Astrocyte (in vitro differentiated cells and primary cell): Measurements from ENCODE around the gene GALNT18. TPM values are rescaled to one million over a fixed set of nuclear protein-coding genes. Genes with fewer than 3 reads are reported as not detected.

Experiments
- DNase-seq: peaks from one replicate; pipeline ENCODE4 v3.0.0-alpha.2; 2010; ENCODE audit warnings: low read depth
- FAIRE-seq: peaks from 2 replicates; lab custom pipeline; 2011; peaks lifted over from hg19 to GRCh38; lab: Jason Lieb, UNC
- H2AFZ ChIP-seq: 2 replicates; pipeline ENCODE4 v1.6.0; 2012; ENCODE audit warnings: low read depth, low read length, inconsistent platforms
- H3K27ac ChIP-seq: 2 replicates; pipeline ENCODE4 v1.5.1; 2011; ENCODE audit warnings: low read depth, low read length, inconsistent platforms
- H3K27me3 ChIP-seq: 2 replicates; pipeline ENCODE4 v1.6.0; 2011; ENCODE audit warnings: low read length, inconsistent platforms; ENCODE audit not compliant: insufficient read depth
- H3K36me3 ChIP-seq: 2 replicates; pipeline ENCODE4 v1.5.1; 2011; ENCODE audit warnings: low read length, inconsistent platforms; ENCODE audit not compliant: insufficient read depth
- H3K4me1 ChIP-seq: 2 replicates; pipeline ENCODE4 v1.5.1; 2011; ENCODE audit warnings: low read length, inconsistent platforms; ENCODE audit not compliant: insufficient read depth
- H3K4me2 ChIP-seq: 2 replicates; pipeline ENCODE4 v1.6.0; 2012; ENCODE audit warnings: low read length, inconsistent platforms
- H3K4me3 ChIP-seq: 2 replicates; pipeline ENCODE4 v1.5.1; 2011; ENCODE audit warnings: low read depth, mild to moderate bottlenecking, low read length, inconsistent platforms; ENCODE audit not compliant: insufficient read depth
- H3K79me2 ChIP-seq: 2 replicates; pipeline ENCODE4 v1.6.0; 2012; ENCODE audit warnings: mild to moderate bottlenecking, low read length, inconsistent platforms; ENCODE audit not compliant: insufficient read depth
- H3K9ac ChIP-seq: 2 replicates; pipeline ENCODE4 v1.6.0; 2012; ENCODE audit warnings: mild to moderate bottlenecking, low read length, inconsistent platforms
- H3K9me3 ChIP-seq: 2 replicates; pipeline ENCODE4 v1.5.1; 2012; ENCODE audit warnings: low read depth, mild to moderate bottlenecking, low read length, inconsistent platforms; ENCODE audit not compliant: insufficient read depth
- H4K20me1 ChIP-seq: 2 replicates; pipeline ENCODE4 v1.6.0; 2012; ENCODE audit warnings: low read length, inconsistent platforms; ENCODE audit not compliant: insufficient read depth
- H3K27ac Mint-ChIP-seq: one replicate; pipeline ENCODE4 v1.8.0; 2021; ENCODE audit warnings: mild to moderate bottlenecking, mixed read lengths; ENCODE audit not compliant: unreplicated experiment
- H3K27me3 Mint-ChIP-seq: one replicate; pipeline ENCODE4 v1.8.0; 2021; ENCODE audit warnings: low read depth, mixed read lengths; ENCODE audit not compliant: unreplicated experiment
- H3K36me3 Mint-ChIP-seq: one replicate; pipeline ENCODE4 v1.8.0; 2021; ENCODE audit warnings: low read depth, mixed read lengths; ENCODE audit not compliant: unreplicated experiment
- H3K4me1 Mint-ChIP-seq: one replicate; pipeline ENCODE4 v1.8.0; 2021; ENCODE audit warnings: low read depth, mixed read lengths; ENCODE audit not compliant: unreplicated experiment
- H3K4me3 Mint-ChIP-seq: one replicate; pipeline ENCODE4 v1.8.0; 2021; ENCODE audit warnings: mild to moderate bottlenecking, moderate library complexity, mixed read lengths; ENCODE audit not compliant: unreplicated experiment
- H3K9me3 Mint-ChIP-seq: one replicate; pipeline ENCODE4 v1.8.0; 2021; ENCODE audit warnings: mild to moderate bottlenecking, mixed read lengths; ENCODE audit not compliant: unreplicated experiment
- EZH2 ChIP-seq: IDR thresholded peaks from 2 replicates; pipeline ENCODE4 v1.6.1; 2012; ENCODE audit warnings: mild to moderate bottlenecking, low read length, inconsistent platforms; ENCODE audit not compliant: insufficient read depth
- total RNA-seq: library from RNA; stranded (reverse); gene quantifications from 2 replicates; pipeline ENCODE4 v1.2.1, GENCODE V29; 2021
- TF ChIP-seq, protein P1 (sequence below): IDR thresholded peaks from 2 replicates; pipeline ENCODE4 v1.5.1; 2011; ENCODE audit warnings: low read depth, mild to moderate bottlenecking, inconsistent platforms, low read length, moderate library complexity; ENCODE audit not compliant: insufficient read depth

The GALNT18 gene
- total RNA-seq, 1 donor from 2014 or later = 6.5 TPM

DNA sequence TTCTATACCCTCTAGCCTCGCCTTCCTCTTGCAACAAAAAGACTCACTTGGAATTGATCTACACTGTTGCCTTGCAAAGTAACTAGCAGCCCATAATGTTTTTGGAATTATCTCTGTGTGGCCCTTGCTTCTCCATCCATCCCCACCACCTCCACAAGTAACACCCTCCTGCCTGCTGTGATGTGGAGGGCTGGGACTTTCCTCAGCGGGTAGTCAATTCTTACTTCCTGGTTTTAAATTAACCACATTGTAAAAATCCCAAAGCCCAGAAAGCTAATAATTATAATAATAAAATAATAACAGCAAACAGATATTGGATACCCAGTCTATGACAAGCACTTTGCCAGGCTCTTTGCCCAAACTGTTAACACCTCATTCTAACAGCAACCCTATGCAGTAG, 40.8 kb upstream of the GALNT18 start:
- H3K4me1 ChIP-seq = no peaks in the 10 kb centered on the region
- Mint-ChIP-seq H3K27ac (no peak overlapping the region), H3K4me1 (no peaks in the 10 kb centered on the region), H3K9me3 (peaks cover 3% of the 10 kb centered on the region), H3K4me3 (no peak overlapping the region), H3K36me3 (no peaks in the 10 kb centered on the region), H3K27me3 (peaks cover 60% of the 10 kb centered on the region)
- H2AFZ ChIP-seq = no peak overlapping the region
- no peaks in the 10 kb centered on the region for H3K9me3 ChIP-seq
- peaks cover 22% of the 10 kb centered on the region for H3K27me3 ChIP-seq
- no peak overlapping the region for H3K4me3 ChIP-seq
- H3K4me2 ChIP-seq = no peak overlapping the region
- FAIRE-seq (no peak), DNase-seq (no peak)
- H3K79me2 ChIP-seq = no peaks in the 10 kb centered on the region
- H3K9ac ChIP-seq = no peak overlapping the region
- H3K36me3 ChIP-seq = no peaks in the 10 kb centered on the region
- H3K27ac ChIP-seq = no peak overlapping the region
- no peaks in the 10 kb centered on the region for H4K20me1 ChIP-seq
- no peak for TF ChIP-seq EZH2
- TF ChIP-seq, protein P1, sequence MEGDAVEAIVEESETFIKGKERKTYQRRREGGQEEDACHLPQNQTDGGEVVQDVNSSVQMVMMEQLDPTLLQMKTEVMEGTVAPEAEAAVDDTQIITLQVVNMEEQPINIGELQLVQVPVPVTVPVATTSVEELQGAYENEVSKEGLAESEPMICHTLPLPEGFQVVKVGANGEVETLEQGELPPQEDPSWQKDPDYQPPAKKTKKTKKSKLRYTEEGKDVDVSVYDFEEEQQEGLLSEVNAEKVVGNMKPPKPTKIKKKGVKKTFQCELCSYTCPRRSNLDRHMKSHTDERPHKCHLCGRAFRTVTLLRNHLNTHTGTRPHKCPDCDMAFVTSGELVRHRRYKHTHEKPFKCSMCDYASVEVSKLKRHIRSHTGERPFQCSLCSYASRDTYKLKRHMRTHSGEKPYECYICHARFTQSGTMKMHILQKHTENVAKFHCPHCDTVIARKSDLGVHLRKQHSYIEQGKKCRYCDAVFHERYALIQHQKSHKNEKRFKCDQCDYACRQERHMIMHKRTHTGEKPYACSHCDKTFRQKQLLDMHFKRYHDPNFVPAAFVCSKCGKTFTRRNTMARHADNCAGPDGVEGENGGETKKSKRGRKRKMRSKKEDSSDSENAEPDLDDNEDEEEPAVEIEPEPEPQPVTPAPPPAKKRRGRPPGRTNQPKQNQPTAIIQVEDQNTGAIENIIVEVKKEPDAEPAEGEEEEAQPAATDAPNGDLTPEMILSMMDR = no peak

DNA sequence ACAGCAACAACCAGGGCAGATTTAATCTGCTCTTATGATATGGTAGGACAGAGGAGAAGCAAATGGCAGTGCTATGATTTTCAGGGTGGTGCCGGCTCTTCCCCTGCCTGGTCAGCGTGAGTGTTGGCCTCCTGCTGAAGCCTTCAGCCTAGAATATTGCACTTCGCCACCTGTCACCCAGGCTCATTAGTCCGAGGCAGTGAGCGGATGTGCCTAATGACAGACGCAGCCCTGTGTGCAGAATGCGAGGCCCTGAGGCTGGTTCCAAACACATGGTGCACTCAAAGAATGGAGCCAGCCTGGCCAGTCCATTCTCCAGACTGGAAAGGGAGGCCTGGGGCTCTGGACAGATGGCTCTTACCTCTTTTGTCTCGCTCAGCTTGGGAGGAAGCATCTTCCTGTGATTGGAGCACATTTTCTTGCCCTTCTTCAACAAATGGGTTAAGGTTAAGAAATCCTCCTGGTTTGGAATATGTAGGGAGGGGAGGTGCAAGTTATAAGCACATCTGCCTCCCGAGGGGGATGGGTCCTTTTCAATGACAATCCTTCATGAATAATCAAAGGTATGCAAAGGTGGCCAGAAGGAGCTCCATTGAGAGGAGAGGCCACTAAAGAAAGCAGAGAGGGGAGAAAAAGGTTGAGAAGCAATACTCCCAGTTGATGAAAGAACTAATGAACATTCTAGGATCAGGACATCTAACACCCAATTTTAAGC, 39.7 kb upstream of the GALNT18 start:
- Histone ChIP-seq H3K4me2 (no peak overlapping the region), H3K27ac (no peak overlapping the region)
- H3K27me3 Mint-ChIP-seq = peaks cover 57% of the 10 kb centered on the region

More for the DNA sequence above, 39.7 kb upstream of the GALNT18 start:
- no peaks in the 10 kb centered on the region for H3K79me2 ChIP-seq
- H2AFZ ChIP-seq = no peak overlapping the region
- H3K36me3 ChIP-seq = no peaks in the 10 kb centered on the region
- DNase-seq (no peak), FAIRE-seq (no peak)
- H3K9ac ChIP-seq = no peak overlapping the region
- Mint-ChIP-seq H3K36me3 (no peaks in the 10 kb centered on the region), H3K4me1 (no peaks in the 10 kb centered on the region), H3K27ac (no peak overlapping the region), H3K9me3 (peaks cover 3% of the 10 kb centered on the region), H3K4me3 (no peak overlapping the region)
- no peak overlapping the region for H3K4me3 ChIP-seq
- H3K9me3 ChIP-seq = no peaks in the 10 kb centered on the region
- no peaks in the 10 kb centered on the region for H4K20me1 ChIP-seq
- H3K27me3 ChIP-seq = peaks cover 22% of the 10 kb centered on the region
- TF ChIP-seq EZH2 = no peak
- TF ChIP-seq, protein P1 = no peak
- no peaks in the 10 kb centered on the region for H3K4me1 ChIP-seq
